SKM-1 (cell line): ENCODE data around the gene CERS4.
"Not testable (repeated sequence)": the region's sequence is repeated elsewhere in the genome, so short reads cannot be mapped to it uniquely, and the experiment has no call there.

ENCODE experiments used
- DNase-seq: peaks from one replicate; lab custom pipeline; 2025; ENCODE audit not compliant: unreplicated experiment; lab: John Stamatoyannopoulos, UW

Gene CERS4

DNA sequence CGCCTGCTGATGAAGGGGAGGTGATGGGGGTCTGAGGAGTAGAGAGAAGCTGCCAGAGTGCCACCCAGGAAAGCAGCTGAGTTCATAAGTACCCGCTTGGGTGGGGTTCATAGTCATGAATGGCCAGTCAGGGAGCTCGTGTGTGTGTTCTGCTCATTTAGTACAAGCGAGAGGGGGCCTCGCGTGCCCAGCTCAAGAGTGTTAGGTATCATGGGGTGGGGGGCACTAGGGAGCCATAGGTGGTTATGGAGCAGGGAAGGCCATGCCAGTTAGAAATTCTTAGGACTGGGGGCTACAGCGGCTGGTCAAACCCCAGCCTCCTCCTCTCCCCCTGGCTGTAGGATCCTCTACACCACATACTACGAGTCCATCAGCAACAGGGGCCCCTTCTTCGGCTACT lies 52.2 kb downstream of the CERS4 start:
- no peak for DNase-seq

DNA sequence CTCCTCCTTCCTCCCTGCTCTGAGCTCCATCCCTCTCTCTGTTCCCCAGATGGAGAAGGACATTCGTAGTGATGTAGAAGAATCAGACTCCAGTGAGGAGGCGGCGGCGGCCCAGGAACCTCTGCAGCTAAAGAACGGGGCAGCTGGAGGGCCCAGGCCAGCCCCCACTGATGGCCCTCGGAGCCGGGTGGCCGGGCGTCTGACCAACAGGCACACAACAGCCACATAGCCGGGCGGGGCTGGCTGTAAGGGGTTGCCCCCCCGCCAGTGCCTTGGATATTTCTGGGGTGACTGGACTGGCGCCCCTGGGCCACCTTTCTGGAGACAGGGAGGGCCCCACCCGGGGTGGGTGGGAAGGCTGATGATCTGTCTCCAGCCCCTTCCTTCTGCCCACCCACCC lies 52.7 kb downstream of the CERS4 start:
- DNase-seq = no peak

DNA sequence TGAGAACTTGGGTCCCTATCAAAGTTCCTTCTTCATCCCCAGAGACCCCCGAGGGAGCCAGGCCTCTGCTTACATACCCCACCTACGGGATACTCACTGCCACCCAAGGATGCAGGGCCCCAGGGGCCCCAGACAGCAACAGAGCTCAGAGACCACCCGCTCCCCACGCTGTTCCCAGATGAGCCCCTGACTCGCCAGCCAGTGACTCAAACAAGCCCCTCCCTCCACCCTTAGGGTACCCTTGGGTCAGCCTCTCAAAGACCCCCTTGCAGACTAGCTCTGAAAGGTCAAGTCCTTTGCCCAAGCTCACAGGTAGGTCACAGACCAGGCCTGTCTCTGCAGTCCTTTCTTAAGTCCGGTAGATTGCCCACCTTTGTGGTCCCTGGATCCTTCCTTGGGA lies 53.3 kb downstream of the CERS4 start:
- DNase-seq = no peak

DNA sequence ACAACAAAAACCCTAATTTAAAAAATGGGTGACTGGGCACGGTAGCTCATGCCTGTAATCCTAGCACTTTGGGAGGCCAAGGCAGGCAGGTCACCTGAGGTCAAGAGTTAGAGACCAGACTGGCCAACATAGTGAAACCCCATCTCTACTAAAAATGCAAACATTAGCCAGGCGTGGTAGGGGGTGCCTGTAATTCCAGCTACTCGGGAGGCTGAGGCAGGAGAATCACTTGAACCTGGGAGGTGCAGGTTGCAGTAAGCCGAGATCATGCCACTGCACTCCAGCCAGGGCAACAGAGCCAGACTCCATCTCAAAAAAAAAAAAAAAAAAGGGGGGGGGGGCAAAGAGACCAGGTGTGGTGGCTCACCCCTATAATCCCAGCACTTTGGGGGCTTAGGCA lies 55.1 kb downstream of the CERS4 start:
- not testable (repeated sequence) for DNase-seq

DNA sequence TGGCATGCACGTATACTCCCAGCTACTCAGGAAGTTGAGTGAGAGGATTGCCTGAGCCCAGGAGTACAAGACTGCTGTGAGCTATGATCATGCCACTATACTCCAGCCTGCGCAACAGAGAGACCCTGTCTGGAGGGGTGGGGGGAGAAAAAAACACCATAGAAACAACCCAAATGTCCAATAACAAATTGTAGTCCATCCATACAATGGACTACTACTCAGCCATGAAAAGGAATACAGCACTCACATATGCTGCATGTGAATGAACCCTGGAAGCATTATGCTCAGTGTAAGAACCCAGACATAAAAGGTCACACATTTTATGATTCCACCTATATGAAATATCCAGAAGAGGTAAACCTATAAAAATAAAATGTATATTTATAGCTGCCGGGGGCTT lies 56.7 kb downstream of the CERS4 start:
- no peak for DNase-seq

DNA sequence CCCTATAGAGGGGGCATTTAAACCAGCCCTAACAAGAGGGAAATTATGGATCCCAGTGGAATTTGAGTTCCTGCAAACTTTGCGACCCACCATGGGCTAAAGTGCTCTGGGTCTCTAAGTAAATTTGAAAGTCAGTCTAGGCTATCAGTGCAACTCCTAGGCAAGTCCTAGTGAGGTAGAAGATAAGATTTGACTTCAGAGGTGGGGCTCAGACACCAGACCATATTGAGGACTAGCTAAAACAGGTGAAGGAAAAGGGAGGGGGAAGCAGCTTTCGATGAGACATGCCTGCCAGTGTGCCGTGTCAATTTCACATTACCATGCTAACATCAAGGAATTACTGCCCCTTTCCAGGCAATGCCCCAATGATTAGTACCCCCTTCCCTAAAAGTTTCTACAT lies 60.6 kb downstream of the CERS4 start:
- no peak for DNase-seq

DNA sequence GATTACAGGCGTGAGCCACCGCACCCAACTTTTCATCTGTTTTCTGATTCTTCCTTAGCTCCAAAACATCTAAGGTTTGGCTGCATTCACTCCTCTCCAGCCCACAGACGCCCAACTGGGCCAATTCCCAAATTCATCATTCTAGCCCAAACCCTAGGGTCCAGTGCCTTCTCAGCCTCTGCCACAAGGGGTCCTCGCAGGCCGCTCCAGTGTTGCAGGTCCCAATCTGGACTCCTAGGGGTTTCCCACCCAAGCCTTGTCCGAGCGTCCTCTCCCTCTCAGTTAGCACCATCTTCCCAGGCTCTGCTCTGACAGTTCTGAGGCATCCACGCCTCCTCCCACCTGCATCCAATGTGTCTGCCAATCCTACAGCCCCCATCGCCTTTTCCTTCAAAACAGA lies 67.3 kb downstream of the CERS4 start:
- DNase-seq = not testable (repeated sequence)

DNA sequence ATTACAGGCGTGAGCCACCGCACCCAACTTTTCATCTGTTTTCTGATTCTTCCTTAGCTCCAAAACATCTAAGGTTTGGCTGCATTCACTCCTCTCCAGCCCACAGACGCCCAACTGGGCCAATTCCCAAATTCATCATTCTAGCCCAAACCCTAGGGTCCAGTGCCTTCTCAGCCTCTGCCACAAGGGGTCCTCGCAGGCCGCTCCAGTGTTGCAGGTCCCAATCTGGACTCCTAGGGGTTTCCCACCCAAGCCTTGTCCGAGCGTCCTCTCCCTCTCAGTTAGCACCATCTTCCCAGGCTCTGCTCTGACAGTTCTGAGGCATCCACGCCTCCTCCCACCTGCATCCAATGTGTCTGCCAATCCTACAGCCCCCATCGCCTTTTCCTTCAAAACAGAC lies 82.2 kb downstream of the CERS4 start:
- not testable (repeated sequence) for DNase-seq

DNA sequence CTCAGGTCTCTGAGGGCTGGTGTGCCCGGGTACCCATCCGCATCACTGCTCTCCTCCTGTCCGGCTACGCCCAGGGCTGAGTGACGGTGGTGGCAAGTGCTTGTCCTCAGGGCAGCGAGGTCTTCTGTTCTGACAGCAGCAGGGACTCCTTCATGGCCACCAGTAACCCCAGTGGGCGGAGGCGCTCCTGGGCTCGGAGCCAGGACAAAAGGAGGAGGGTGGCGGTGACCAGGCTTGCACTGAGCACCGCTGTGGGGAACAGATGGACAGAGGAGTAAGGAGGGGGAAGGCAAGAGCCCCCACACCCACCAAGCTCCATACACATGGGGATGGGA lies 93.2 kb downstream of the CERS4 start:
- DNase-seq = no peak

DNA sequence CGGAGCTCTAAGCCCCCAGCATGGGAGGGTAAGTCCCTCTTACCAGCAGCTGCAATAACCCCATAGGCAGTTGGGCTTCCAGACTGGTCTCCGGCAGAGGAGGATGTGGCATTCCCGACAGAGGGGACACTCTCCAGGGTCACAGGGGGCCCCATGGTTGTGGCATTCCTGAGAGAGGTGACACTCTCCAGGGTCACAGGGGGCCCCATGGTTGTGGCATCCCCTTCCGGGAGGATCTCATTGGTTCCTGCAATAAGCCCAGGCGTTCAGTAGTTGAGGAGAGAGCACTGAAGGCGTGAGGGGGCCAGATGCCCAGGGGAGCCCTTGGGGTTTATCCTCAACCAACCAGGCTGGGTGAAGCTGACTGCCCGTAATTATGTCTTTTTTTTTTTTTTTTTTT lies 93.6 kb downstream of the CERS4 start:
- no peak for DNase-seq

DNA sequence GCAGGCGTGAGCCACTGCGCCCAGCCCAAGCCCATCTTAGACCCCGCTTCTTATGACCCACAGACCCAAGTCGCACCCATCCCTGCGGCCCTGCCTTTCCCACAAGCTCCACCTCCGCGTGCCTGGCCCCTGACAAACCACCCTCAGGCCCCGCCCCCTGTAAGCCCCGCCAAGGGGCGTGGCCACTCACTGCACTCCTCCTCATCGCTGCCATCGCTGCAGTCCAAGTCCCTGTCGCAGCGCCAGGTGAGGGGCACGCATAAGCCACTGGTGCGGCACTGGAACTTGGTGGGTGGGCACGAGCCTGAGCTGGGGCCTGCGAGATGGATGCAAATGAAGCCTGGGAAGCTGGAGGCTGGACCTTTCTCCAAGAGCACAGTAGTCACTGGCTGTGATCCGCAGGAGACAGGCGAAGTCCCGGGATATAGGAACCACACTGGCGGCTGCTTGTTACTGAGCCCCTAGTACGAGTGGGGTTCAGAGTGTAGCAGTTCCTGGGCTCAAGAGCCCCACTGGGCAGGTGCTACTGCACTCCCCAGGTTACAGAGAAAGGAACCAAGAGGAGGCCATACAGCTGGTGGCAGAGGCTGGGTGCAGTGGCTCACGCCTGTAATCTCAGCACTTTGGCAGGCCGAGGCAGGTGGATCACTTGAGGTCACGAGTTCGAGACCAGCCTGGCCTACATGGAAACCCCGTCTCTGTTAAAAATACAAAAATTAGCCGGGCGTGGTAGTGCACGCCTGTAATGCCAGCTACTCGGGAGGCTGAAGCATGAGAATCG lies 95.9 kb downstream of the CERS4 start:
- DNase-seq = no peak

DNA sequence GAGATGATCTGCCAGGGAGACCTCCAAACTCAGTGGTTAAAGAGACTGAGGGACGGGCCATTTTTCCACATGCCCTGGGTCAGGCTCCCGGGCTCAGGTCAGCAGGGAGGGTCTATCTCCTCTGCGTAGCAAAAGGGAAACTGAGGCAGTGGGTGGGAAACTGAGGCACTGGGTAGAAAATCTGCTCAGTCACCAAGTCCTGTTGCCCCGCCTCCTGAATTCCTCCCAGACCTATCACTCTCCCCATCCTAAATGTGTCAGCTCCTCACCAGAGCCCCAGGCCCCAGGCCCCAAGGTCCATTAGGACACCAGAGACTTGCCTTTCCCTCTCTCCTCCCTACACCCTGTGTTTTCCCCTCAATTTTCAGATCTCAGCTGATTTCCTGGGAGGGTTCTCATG lies 96.6 kb downstream of the CERS4 start:
- DNase-seq = no peak

DNA sequence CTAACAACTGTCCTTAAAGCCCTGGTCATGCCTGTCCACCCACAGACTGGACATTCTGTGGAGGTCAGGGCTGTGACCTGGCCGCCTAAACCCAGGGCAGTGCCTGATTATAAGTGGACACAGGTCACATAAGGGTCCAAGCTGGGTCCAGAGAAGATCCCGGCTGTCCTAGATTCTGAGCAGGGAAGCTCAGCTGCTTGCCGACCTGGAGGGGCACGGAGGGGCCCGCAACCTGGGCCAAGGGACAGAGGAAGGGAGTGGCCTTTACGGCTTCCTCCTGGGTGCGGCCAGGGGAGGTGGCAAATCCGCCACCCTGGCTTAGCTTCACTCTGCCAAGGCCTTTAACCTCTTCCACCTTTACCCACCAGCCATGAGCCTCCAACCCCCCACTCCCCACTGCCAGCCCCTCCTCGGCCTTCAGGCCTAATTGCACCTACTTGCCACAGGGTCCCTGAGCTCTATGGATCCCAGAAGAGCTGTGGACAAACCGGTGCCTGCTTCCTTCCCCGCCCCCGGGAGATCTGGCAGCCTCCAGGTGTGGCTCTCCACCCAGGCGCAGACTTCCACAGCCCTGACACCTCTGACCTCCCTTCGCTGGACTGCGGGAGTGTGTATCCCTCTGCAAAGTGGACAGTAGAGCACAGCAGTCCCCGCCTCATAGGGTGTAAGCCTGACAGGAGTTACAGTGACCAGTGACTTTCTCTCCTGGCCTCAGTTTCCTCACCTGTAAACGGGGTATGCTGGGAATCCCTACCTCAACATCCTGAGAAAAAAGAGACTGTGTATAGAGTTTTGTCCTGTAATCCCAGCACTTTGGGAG lies 97.3 kb downstream of the CERS4 start:
- no peak for DNase-seq

DNA sequence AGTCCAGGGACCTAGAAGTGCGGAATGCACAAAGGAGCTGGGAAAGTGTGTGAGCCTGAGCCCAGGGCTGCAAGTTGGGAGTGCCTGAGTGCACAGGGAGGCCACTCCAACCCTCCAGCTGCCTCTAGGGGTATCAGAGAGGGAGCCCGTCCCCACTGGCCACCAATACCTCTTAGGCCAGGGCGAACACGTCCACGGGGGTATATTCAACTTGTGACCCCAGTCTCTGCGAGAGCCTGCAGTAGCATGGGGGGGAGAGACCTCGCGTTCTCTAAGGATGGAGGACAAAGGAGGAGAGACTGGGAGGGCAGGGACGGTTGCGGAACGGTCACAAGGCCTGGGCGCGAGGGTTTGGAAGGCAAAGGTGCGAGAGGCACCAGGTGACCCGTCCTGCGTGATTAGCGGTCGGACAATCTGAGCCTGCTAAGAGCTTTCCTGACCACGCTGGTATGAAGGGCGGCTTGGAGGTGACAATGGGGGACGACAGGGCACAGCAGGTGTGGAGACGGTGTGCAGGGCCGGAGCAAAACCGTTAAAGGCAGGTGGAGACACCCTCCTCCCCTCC lies 98.3 kb downstream of the CERS4 start:
- no peak for DNase-seq

DNA sequence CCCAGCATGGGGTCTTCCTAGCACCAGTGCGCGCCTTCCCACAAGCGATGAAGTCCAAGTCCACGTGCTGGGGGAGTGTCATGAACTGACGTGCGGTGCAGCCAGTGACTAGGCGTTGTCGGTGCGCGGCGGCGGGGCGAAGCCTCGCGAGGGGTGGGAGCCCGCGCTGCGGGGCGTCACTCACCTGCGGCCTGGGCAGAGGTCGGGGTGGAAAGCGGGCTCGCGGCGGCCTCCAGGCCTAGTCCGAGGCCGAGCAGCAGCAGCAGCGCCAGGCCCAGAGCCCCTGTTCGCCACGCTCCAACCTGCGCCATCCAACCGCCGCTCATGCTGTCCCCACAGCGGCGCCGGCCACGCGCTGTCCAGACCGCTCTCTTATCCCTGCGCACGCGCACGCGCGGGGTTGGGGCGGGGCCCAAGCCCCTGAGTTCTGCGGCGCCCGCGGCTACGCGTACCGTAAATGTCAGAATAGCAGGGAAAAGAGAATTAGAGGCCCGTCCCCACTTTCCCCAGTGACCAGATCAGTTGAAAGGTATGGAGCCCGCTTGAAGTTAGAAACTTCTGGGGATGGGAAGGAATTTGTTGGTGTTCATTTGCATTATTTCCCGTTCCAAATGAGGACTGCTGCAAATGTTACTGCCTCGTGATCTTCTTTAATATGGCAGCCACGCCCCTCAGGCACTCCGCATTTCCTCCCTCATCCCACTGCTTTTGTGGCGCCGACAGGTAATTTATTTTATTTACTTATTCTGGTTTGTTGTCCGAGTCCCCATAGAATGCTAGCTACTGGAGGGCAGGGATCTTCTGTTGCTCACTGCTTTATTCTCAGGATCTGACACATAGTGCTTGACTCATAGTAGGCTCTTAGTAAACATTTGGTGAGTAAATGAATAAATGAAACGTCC lies 99.0 kb downstream of the CERS4 start, which contains the start of gene CD320:
TSS of gene CD320 (minus strand) at position 394 of the 902 bp plus-strand sequence. CDS start at position 326, 68 bp downstream.
- DNase-seq = no peak

DNA sequence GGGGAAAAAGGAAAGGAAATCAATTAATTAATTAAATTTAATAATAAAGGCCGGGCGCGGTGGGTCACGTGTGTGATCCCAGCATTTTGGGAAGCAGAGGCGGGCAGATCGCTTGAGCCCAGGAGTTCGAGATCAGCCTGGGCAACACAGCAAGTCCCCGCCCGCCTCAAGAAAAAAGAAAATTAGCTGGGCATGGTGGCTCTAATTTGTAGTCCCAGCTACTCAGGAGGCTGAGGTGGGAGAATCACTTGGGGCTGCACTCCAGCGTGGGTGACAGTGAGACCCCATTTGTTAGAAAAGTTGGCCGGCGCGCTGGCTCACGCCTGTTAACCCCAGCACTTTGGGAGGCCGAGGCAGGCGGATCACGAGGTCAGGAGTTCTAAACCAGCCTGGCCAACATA lies 99.7 kb downstream of the CERS4 start:
- no peak for DNase-seq

DNA sequence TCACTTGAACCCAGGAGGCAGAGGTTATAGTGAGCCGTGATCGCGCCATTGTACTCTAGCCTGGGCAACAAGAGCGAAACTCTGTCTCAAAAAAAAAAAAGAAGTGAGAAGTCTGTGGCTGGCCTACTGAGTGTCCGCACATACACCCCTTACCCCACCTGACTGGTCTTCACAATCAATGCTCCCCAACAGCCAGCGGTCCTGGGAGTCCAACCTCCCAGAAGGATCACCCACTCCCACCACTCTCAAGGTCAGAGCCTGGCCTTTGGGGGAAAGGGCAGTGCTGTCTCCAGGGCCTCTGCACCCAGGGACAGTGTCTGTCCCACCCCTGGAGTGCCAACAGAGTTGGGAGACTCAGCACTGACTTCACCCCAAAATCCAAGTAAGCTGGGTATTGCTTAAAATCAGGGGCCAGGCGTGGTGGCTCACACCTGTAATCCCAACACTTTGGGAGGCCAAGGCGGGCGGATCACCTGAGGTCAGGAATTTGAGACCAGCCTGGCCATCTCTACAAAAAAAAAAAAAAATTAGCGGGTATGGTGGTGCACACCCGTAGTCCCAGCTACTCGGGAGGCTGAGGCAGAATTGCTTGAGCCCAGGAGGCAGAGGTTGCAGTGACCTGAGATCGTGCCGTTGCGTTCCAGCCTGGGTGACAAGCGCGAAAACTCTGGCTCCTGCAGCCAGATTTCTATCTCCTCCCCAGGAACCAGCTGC lies 101.3 kb downstream of the CERS4 start:
- DNase-seq = no peak

DNA sequence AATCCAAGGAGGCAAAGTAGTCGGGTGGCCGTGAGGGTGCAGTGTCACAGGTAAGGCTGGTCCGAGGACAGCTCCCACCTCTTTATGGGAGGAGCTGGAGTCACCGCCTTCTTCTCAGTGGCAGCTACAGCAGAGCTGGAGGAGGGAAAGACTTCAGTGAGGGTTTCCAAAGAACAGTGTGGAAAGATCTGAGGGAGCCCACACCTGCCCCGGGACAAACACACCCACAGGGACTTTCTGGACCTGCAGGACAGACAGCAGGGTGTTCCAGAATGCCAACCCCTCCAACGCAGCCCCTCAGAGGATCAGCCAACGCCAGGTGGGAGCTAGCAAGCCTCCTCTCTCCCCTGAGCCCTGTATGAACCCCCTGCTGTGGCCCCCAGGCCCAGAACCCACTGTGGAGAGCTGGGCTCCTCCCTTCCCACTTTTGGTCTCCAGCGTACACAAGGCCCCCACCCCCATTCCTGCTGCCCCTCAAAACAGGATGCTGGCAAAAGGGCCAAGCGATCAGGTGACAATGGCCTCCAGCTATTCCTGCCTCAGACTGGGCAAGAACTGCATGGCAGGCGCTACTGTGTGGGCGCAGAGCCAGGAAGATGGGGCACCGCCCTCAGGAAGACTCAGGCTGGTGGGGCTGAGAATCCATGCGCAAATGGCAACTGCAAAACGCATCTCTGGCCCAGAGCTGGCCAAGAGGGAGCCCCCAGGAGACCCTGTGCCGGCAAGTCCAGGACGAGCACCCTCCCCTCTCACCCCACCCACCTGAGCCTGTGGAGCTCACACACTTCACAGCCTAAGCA lies 102.5 kb downstream of the CERS4 start:
- DNase-seq = no peak
